ENCODE results near the gene CHD5. TPM values are rescaled to one million over a fixed set of nuclear protein-coding genes. Genes with fewer than 3 reads are reported as not detected.

Gene CHD5
- total RNA-seq, 1 donor from 2014 or later = 0.09 TPM

- intact Hi-C loops (cut with DNase I) = no loop called here
- DNase-seq (ENCODE audit: low spot score) (no peak), ATAC-seq (no peak)
Observed at GRCh38 chr1:6095511-6096242, 84.4 kb downstream of the CHD5 start.

DNA sequence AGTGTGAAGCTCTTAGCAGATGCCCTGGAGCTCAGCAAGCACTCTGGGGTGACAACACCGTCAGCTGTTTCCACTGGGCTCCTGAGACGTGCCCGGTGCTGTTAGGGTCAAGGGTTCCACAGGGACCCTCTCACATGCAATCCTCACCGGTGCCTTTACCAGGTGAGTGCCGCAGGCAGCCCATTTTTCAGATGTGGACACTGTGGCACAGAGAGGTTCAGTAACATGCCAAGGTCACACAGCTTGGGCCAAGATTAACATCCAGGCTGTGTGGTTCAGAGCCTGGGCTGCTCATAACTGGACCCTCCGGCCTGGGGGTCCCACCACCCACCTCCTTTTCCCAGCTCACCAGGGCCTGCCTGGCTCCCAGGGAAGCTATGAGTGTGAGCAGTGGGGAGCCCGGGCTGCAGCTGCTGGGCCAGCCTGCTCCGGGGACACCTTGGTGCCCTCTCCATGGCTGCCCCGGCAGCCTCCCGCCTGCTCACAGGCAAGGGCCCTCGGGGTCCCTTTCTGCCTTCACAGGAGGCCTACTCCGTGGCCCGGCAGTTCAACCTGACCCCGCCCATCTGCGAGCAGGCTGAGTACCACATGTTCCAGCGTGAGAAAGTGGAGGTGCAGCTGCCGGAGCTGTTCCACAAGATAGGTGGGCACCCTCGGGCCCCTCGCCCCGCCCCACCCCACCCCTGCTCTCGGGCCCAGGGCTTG is 85.2 kb downstream of the CHD5 start:
- ATAC-seq (no peak), DNase-seq (ENCODE audit: low spot score) (no peak)
- intact Hi-C loops (cut with DNase I) = no loop called here

- intact Hi-C loops (cut with DNase I) = no loop called here
- DNase-seq (ENCODE audit: low spot score) = no peak
- no peak for ATAC-seq
Observed at GRCh38 chr1:6094246-6094645, 85.9 kb downstream of the CHD5 start.

GRCh38 chr1:6093611-6094010 is 86.5 kb downstream of the CHD5 start:
- intact Hi-C loops (cut with DNase I) = no loop called here

GRCh38 chr1:6093071-6093470 is 87.0 kb downstream of the CHD5 start:
- ATAC-seq = no peak
- intact Hi-C loops (cut with DNase I) = no loop called here
- no peak for DNase-seq (ENCODE audit: low spot score)

More at GRCh38 chr1:6093611-6094010, 86.5 kb downstream of the CHD5 start:
- no peak for DNase-seq (ENCODE audit: low spot score)
- ATAC-seq = no peak

DNA sequence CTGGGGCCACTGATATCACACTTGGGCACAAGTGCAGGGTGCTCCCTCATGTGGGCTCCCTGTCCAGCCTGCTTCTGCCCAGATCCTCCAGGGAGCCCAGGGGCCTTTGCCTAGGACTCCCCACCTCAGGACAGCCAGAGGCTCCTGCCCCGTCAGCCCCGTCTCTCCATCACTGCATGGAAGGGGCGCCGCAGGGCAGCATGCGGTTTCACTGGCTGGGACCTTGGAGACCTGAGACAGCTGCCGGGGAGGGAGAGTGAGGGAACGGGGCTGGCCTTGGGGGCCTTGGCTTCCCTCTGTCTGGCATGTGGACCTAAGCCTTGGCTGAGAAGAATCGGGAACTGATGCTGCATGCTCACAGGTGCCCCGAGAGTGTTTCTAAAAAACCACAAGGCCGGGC is 87.9 kb downstream of the CHD5 start:
- intact Hi-C loops (cut with DNase I) = no loop called here

DNA sequence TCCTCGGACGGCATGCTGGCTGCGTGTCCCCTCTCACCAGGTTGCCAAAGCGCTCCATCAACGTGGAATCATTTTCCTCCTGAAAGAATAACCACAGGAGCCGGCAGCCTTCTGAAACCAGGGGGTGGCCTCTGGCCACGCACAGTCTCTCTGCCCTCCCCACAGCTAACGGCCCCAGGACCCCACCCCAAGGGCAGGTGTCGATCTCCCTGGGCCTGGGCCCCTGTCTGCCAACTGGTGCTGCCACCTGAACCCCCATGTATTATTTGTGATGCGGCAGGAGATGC is 88.4 kb downstream of the CHD5 start:
- DNase-seq (ENCODE audit: low spot score) (no peak), ATAC-seq (no peak)
- intact Hi-C loops (cut with DNase I) = no loop called here

More for the DNA sequence above, 87.9 kb downstream of the CHD5 start:
- no peak for ATAC-seq
- no peak for DNase-seq (ENCODE audit: low spot score)

DNA sequence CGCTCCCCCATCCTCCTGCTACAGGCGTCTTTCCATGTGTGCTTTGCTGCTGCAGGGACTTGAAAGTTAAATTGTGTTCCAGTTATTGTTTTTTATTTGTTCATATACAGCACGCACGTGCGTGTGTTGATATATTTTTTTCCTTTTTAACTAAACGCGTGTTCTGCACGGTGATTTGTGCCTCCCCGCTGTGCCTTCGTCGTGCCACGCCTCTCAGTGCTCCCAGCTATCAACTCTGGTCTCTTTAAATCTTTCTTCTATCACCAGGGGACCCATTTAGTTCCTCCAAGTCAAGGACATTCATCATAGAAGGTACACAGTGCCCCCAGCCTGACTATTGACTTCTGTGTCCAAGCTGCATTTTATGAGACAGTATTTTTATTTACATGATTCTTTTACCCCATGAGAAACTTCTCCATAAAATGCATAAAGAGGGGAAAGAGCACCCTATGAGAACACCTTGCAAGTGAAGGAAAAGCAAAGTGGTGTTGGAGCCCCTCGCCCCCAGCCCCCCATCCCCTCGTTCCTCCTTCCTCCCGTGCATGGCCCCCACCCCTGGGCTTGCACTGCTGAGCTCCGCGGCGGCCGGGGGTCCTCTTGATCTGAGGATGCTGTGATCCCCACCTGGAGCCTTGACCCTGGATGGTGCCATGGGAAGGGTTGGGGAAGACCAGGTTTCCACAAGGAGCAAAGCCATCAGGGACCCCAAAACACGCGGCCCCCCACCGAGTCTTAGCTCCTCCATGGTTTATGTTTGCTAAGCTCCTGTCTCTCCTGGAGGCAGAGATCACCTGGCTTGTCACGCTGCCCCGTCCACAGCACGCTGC is 88.9 kb downstream of the CHD5 start:
- DNase-seq (ENCODE audit: low spot score) (no peak), ATAC-seq (no peak)
- intact Hi-C loops (cut with DNase I) = no loop called here

- intact Hi-C loops (cut with DNase I) = no loop called here
Observed at GRCh38 chr1:6090288-6090687, 89.8 kb downstream of the CHD5 start.

GRCh38 chr1:6088956-6089355 is 91.2 kb downstream of the CHD5 start:
- DNase-seq (ENCODE audit: low spot score) = no peak
- intact Hi-C loops (cut with DNase I) = no loop called here
- no peak for ATAC-seq

More at GRCh38 chr1:6090288-6090687, 89.8 kb downstream of the CHD5 start:
- DNase-seq (ENCODE audit: low spot score) (no peak), ATAC-seq (no peak)

- ATAC-seq (no peak), DNase-seq (ENCODE audit: low spot score) (no peak)
- intact Hi-C loops (cut with DNase I) = no loop called here
Observed at GRCh38 chr1:6087958-6088357, 92.2 kb downstream of the CHD5 start.

- ATAC-seq (no peak), DNase-seq (ENCODE audit: low spot score) (no peak)
- intact Hi-C loops (cut with DNase I) = no loop called here
Observed at GRCh38 chr1:6087377-6087772, 92.7 kb downstream of the CHD5 start.

- DNase-seq (ENCODE audit: low spot score) (no peak), ATAC-seq (no peak)
- intact Hi-C loops (cut with DNase I) = no loop called here
Observed at GRCh38 chr1:6086762-6087376, 93.3 kb downstream of the CHD5 start.

- no peak for ATAC-seq
- intact Hi-C loops (cut with DNase I) = no loop called here
- DNase-seq (ENCODE audit: low spot score) = no peak
Observed at GRCh38 chr1:6086358-6086757, 93.8 kb downstream of the CHD5 start.

DNA sequence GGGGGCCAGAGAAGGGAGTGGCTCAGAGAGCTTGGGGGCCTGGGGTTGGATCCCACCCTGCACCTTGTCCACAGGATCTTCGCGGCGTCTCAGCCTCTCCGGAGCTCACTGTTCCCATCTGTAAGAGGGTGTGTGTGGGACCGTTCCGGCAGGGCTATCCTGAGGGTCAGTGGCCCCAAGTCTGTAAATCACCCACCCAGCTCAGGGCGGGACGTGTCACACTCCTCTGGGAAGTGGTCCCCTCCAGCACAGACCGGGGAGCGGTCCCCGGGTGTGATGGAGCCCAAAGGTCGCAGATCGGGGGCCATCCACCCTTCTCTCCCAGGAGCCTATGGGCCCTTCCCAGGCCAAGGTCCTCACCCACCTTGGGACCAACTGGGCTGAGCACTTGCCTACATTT is 94.5 kb downstream of the CHD5 start:
- no peak for ATAC-seq
- intact Hi-C loops (cut with DNase I) = no loop called here
- no peak for DNase-seq (ENCODE audit: low spot score)

GRCh38 chr1:6084781-6085495 is 95.2 kb downstream of the CHD5 start:
- ATAC-seq = no peak
- intact Hi-C loops (cut with DNase I) = no loop called here

GRCh38 chr1:6083801-6084446 is 96.2 kb downstream of the CHD5 start:
- DNase-seq (ENCODE audit: low spot score) (no peak), ATAC-seq (no peak)
- intact Hi-C loops (cut with DNase I) = no loop called here

More at GRCh38 chr1:6084781-6085495, 95.2 kb downstream of the CHD5 start:
- DNase-seq (ENCODE audit: low spot score) = no peak

DNA sequence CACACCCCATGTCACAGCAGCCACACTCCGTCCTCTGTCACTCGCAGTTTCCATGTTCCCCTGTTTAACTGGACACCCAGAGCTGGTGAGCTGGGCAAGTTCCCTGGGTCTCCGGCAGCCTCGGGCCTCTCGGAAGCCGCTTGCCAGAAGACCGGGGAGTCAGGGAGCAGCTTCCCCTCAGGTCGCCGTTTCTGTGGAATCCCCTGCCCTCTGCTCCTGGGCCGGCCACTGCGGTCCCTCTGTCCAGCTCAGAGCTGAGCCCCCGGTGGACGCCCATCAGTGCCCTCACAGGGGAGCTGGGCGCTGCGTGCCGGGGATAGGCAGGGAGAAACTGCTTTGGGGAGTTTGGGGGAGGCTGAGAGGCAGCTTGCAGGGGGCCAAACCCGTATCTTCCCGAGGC is 96.7 kb downstream of the CHD5 start:
- DNase-seq (ENCODE audit: low spot score) = no peak
- intact Hi-C loops (cut with DNase I) = no loop called here
- ATAC-seq = no peak

Measured in sciatic nerve (tissue), 2 donors.